WTC11 (cell line): ENCODE data around the gene DAO.

Experiments
- ATF1 ChIP-seq: sonication (generic); formaldehyde crosslinking; IDR thresholded peaks from 2 replicates; pipeline ENCODE4 v1.8.1; 2023; ENCODE audit warnings: mild to moderate bottlenecking, moderate library complexity, missing genetic modification reagents
- ATF6 ChIP-seq: sonication (generic); formaldehyde crosslinking; IDR thresholded peaks from 2 replicates; pipeline ENCODE4 v1.8.1; 2023; ENCODE audit warnings: mild to moderate bottlenecking, missing genetic modification reagents
- CREM ChIP-seq: sonication (generic); formaldehyde crosslinking; IDR thresholded peaks from 2 replicates; pipeline ENCODE4 v1.8.1; 2022; ENCODE audit warnings: mild to moderate bottlenecking, missing genetic modification reagents, moderate library complexity
- CTCF ChIP-seq: fragments of 200-600 bp; IDR thresholded peaks from 2 replicates; pipeline ENCODE4 v1.8.0; 2022; ENCODE audit warnings: antibody characterized with exemption
- E2F1 ChIP-seq: sonication (generic); formaldehyde crosslinking; IDR thresholded peaks from 2 replicates; pipeline ENCODE4 v1.8.0; 2022; ENCODE audit warnings: mild to moderate bottlenecking, missing genetic modification reagents
- ESRRA ChIP-seq: sonication (generic); formaldehyde crosslinking; IDR thresholded peaks from 2 replicates; pipeline ENCODE4 v1.8.1; 2022; ENCODE audit warnings: mild to moderate bottlenecking, missing genetic modification reagents, borderline replicate concordance
- GRHL2 ChIP-seq: fragments of 250-450 bp; sonication (Bioruptor Pico); IDR thresholded peaks from 2 replicates; pipeline ENCODE4 v1.8.0; 2022; ENCODE audit warnings: mild to moderate bottlenecking, moderate library complexity; ENCODE audit not compliant: insufficient replicate concordance, severe bottlenecking
- MYBL2 ChIP-seq: sonication (generic); formaldehyde crosslinking; IDR thresholded peaks from 2 replicates; pipeline ENCODE4 v1.8.1; 2023; ENCODE audit warnings: mild to moderate bottlenecking, moderate library complexity, missing genetic modification reagents
- NR2C2 ChIP-seq: sonication (generic); formaldehyde crosslinking; IDR thresholded peaks from 2 replicates; pipeline ENCODE4 v1.8.0; 2022; ENCODE audit warnings: mild to moderate bottlenecking, missing genetic modification reagents
- SP1 ChIP-seq: sonication (generic); formaldehyde crosslinking; conservative IDR thresholded peaks from 2 replicates; pipeline ENCODE4 v1.8.1; 2022; ENCODE audit warnings: missing genetic modification reagents
- ZNF263 ChIP-seq: sonication (generic); formaldehyde crosslinking; IDR thresholded peaks from 2 replicates; pipeline ENCODE4 v1.8.1; 2022; ENCODE audit warnings: low read depth, mild to moderate bottlenecking, moderate library complexity, missing genetic modification reagents

GRCh38 chr12:108860443-108860842 lies 19.4 kb upstream of the DAO start:
- TF ChIP-seq E2F1 (CRISPR knock-in tag) = no peak
- TF ChIP-seq CTCF = no peak
- TF ChIP-seq ESRRA (CRISPR knock-in tag) = no peak
- no peak for TF ChIP-seq ATF6 (CRISPR knock-in tag)
- no peak for TF ChIP-seq CREM (CRISPR knock-in tag)
- no peak for TF ChIP-seq NR2C2 (CRISPR knock-in tag)
- TF ChIP-seq ATF1 (CRISPR knock-in tag) = no peak
- TF ChIP-seq ZNF263 (CRISPR knock-in tag) = no peak
- no peak for TF ChIP-seq SP1 (CRISPR knock-in tag)
- TF ChIP-seq MYBL2 (CRISPR knock-in tag) = no peak
- no peak for TF ChIP-seq GRHL2
